GM13976 (cell line): ENCODE data around the gene HPSE2.

Experiments
- DNase-seq: peaks from one replicate; pipeline ENCODE4 v3.0.0; 2012; ENCODE audit warnings: low spot score
- in situ Hi-C: fragments of 300-500 bp; cut with MboI; formaldehyde crosslinking; loops from one replicate; pipeline ENCODE4 v1.12.0; 2022; ENCODE audit warnings: low sequenced_read_pairs, mixed read lengths, inconsistent platforms; ENCODE audit not compliant: unreplicated experiment
- TF ChIP-seq, protein P1 (sequence below): IDR thresholded peaks from 2 replicates; pipeline ENCODE4 v1.5.1; 2012; ENCODE audit warnings: borderline replicate concordance, mild to moderate bottlenecking; ENCODE audit not compliant: insufficient read depth; ENCODE audit errors: extremely low read depth, missing control alignments, control extremely low read depth

HPSE2 gene

DNA sequence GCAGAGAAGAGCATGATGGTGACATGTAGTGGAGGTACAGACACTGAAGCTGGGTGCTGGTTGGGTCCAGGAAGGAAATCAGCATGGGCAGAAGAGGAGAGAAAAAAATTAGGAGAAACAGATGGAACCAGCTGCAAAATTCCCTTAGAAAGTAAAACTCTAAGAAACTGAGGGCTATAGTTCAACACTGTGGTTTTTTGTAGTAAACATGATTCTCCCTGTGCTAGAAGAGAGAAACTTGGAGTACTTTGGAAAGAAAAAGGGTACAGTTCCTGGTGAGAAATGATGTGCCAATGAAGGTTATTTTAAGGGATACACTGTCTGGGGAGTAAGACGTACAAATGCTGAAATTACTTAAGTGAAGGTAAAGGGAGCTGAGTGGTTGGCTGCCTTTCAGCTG lies 607.4 kb downstream of the HPSE2 start:
- TF ChIP-seq, protein P1, sequence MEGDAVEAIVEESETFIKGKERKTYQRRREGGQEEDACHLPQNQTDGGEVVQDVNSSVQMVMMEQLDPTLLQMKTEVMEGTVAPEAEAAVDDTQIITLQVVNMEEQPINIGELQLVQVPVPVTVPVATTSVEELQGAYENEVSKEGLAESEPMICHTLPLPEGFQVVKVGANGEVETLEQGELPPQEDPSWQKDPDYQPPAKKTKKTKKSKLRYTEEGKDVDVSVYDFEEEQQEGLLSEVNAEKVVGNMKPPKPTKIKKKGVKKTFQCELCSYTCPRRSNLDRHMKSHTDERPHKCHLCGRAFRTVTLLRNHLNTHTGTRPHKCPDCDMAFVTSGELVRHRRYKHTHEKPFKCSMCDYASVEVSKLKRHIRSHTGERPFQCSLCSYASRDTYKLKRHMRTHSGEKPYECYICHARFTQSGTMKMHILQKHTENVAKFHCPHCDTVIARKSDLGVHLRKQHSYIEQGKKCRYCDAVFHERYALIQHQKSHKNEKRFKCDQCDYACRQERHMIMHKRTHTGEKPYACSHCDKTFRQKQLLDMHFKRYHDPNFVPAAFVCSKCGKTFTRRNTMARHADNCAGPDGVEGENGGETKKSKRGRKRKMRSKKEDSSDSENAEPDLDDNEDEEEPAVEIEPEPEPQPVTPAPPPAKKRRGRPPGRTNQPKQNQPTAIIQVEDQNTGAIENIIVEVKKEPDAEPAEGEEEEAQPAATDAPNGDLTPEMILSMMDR = no peak
- DNase-seq = no peak
- in situ Hi-C loops = no loop called here

DNA sequence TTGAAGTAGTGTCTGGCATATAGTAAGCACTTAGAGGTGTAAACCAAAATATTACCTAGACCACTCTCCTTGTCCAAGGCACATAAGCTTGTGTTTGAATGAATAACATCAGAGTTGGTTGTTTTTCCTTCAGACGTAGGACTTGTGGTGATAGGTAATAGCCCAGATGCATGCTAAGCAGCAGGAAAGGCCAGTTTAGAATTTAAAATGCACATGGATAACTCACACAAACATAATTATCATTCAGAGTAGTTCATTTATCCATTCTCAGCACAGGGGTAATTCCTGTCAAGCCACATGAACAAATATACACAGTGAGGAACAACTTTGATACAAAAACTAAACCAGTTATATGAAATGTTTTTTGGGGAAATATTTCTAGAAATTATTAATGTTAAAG lies 607.9 kb downstream of the HPSE2 start:
- in situ Hi-C loops = no loop called here
- TF ChIP-seq, protein P1 = no peak
- no peak for DNase-seq

DNA sequence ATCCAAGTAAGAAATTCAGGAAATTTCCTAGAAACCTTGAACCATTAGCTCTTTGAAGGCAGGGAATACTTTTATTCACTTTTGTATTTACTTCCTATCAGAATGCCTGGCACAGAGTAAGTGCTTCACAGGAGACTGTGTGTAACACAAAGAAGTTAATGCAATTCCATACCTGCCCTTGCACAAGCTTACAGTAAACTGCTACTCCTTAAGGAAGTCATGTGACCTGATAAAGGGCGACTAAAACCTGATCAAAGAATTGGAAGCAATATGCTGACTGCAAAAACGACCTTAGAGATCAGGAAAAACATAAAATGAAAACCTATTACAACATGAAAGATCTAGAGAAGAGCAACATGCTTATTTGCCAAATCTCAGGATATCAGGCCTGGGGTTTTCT lies 610.7 kb downstream of the HPSE2 start:
- no peak for DNase-seq
- in situ Hi-C loops = no loop called here
- TF ChIP-seq, protein P1 = no peak

DNA sequence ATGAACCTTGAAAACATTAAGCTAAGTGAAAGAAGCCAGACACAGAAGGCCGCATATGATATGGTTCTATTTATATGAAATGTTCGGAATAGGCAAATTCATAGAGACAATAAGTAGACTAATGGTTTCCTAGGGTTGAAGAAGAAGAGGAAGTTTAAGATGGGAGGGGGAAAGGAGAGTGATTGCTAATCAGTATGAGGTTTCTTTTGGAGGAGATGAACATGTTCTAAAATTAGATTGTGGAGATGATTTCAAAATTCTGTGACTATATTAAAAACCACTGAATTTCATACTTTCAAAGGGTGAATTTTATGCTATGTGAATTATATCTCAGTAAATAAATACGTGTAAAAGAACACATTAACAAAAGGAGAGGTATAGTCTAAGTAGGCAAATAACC lies 612.5 kb downstream of the HPSE2 start:
- TF ChIP-seq, protein P1 = no peak
- in situ Hi-C loops = no loop called here

DNA sequence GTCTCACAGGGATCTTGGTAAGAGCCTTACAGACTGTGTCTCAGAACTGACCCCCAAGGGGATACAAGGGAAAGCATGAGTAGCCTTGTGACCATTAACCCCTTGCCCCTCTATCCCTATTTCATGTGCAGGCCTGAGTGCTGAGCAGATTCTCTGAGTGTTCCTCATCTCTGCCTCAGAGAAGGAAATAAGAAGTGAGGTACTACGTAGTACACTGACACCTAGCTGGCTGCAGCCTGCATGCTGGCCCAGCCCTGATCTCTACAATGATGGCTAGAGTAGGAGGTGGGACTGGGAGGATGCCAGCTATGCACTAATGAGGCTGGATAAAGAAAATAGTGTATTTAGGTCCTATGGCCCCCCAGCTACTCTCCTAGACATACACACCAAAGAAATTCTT lies 614.0 kb downstream of the HPSE2 start:
- no peak for DNase-seq
- TF ChIP-seq, protein P1 = no peak
- in situ Hi-C loops = no loop called here

More for the DNA sequence above, 612.5 kb downstream of the HPSE2 start:
- no peak for DNase-seq

DNA sequence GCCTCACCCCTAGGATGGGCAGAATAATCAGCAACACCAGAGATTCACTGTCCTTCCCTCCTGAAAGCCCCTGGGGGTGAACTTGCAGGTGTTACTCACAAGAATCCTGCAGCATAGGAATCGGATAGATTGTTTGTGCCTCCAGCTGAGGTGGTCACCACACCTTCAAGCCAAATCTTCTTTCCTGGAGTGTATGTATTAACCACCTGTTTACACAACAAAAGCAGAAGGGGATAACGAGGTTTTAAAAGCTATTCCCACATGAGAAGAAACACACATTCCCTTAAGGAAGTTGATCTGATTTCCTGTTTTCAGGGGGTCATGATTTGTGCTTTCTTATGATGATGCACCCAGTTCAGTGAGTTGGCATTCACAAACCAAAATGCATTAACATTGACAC lies 615.1 kb downstream of the HPSE2 start:
- in situ Hi-C loops = no loop called here
- TF ChIP-seq, protein P1 = no peak
- no peak for DNase-seq

DNA sequence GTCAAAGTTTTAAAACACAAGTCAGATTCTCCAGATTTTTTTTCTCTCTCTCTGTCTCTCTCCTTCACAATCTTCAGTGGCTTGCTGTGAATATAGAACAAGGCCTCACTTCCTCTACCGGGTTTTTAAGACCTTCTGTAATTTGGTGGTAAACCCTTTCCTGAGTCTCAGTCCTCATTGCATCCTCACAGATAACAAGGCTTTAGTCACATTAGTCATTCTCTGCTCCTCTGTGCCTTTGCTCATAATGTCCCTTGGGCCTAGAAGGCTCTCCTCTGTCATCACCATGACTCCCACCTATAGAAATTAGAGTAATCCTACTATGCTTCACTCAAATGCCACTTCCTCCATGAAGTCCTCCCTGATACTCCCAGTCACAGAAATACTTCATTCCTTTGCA lies 616.2 kb downstream of the HPSE2 start:
- in situ Hi-C loops = no loop called here
- TF ChIP-seq, protein P1 = no peak
- DNase-seq = no peak
